Smooth muscle cell (in vitro differentiated cells): ENCODE results near the gene ZNF761. TPM values are rescaled to one million over a fixed set of nuclear protein-coding genes. Genes with fewer than 3 reads are reported as not detected.
A peak's percentile ranks its signal among the peaks of the same experiment; 100 is the strongest.
"Not testable (repeated sequence)": the region's sequence is repeated elsewhere in the genome, so short reads cannot be mapped to it uniquely, and the experiment has no call there.

Source experiments
- DNase-seq: peaks from one replicate; lab custom pipeline; 2025; ENCODE audit not compliant: unreplicated experiment; lab: John Stamatoyannopoulos, UW
- H2AFZ ChIP-seq: fragments of 200-600 bp; sonication (generic); 2 replicates; pipeline ENCODE4 v1.6.0; 2016; ENCODE audit warnings: antibody characterized with exemption, low read depth, mild to moderate bottlenecking
- H3F3A ChIP-seq: fragments of 200-600 bp; sonication (generic); 2 replicates; pipeline ENCODE4 v1.6.0; 2017; ENCODE audit warnings: antibody characterized with exemption, low read depth
- H3K27ac ChIP-seq: fragments of 200-600 bp; sonication (generic); 2 replicates; pipeline ENCODE4 v1.5.1; 2016; ENCODE audit warnings: low read depth, mild to moderate bottlenecking
- H3K27me3 ChIP-seq: fragments of 200-600 bp; sonication (generic); 2 replicates; pipeline ENCODE4 v1.6.1; 2016; ENCODE audit warnings: low read depth, mild to moderate bottlenecking
- H3K36me3 ChIP-seq: fragments of 200-600 bp; sonication (generic); 2 replicates; pipeline ENCODE4 v1.5.1; 2016; ENCODE audit warnings: low read depth
- H3K4me1 ChIP-seq: fragments of 200-600 bp; sonication (generic); 2 replicates; pipeline ENCODE4 v1.5.1; 2016; ENCODE audit warnings: low read depth
- H3K4me2 ChIP-seq: fragments of 200-600 bp; sonication (generic); 2 replicates; pipeline ENCODE4 v1.6.0; 2016; ENCODE audit warnings: mild to moderate bottlenecking
- H3K4me3 ChIP-seq: fragments of 200-600 bp; sonication (generic); 2 replicates; pipeline ENCODE4 v1.5.1; 2016; ENCODE audit warnings: mild to moderate bottlenecking
- H3K79me2 ChIP-seq: fragments of 200-600 bp; sonication (generic); 2 replicates; pipeline ENCODE4 v1.6.0; 2016; ENCODE audit warnings: low read depth, mild to moderate bottlenecking
- H3K9ac ChIP-seq: fragments of 200-600 bp; sonication (generic); 2 replicates; pipeline ENCODE4 v1.6.0; 2016; ENCODE audit warnings: low read depth
- H3K9me3 ChIP-seq: fragments of 200-600 bp; sonication (generic); replicated peaks from 2 replicates; pipeline ENCODE4 v1.5.1; 2016; ENCODE audit warnings: low read depth
- H4K20me1 ChIP-seq: fragments of 200-600 bp; sonication (generic); 2 replicates; pipeline ENCODE4 v1.6.0; 2016; ENCODE audit warnings: low read depth
- CTCF ChIP-seq: fragments of 200-600 bp; sonication (generic); IDR thresholded peaks from 2 replicates; pipeline ENCODE4 v1.5.1; 2017; ENCODE audit warnings: borderline replicate concordance, mild to moderate bottlenecking, antibody characterized with exemption; ENCODE audit not compliant: insufficient read depth, poor library complexity, severe bottlenecking
- WGBS: methylation state at CpG from one replicate; pipeline ENCODE4 v1.1.7; 2016; ENCODE audit warnings: low lambda C conversion rate; 5-methylcytosine and 5-hydroxymethylcytosine counted together
- polyA plus RNA-seq: library from polyadenylated mRNA; unstranded; fragments of >200 nt; fragmentation: Nextera tagmentation; extraction: Ambion mirVana; gene quantifications from 2 replicates; pipeline ENCODE4 v1.2.1, GENCODE V29; 2016
- total RNA-seq: library from RNA; depleted of rRNA; stranded (reverse); fragments of >200 nt; gene quantifications from 2 replicates; pipeline ENCODE4 v1.2.3, GENCODE V29; 2014

ZNF761 gene
- total and polyA plus RNA-seq, 2 experiments from 2014 or later = 11.0 to 14.5 TPM

GRCh38 chr19:53467485-53468262, 35.9 kb downstream of the ZNF761 start, which contains the start of gene ZNF813:
ZNF813 (plus strand) TSS chr19:53467733; CDS start chr19:53483823, 16,090 bp downstream.
- Histone ChIP-seq H3K27me3 (no peaks in the 10 kb centered on the region), H2AFZ (peak within 1 kb of the TSS; percentile 99), H3K4me1 (peaks cover 6% of the 10 kb centered on the region), H3K27ac (peak within 1 kb of the TSS; percentile 83), H3K79me2 (peaks cover 14% of the 10 kb centered on the region), H3K36me3 (no peaks in the 10 kb centered on the region), H3K4me2 (peak within 1 kb of the TSS; percentile 93), H3F3A (no peaks in the 10 kb centered on the region), H3K9ac (peak within 1 kb of the TSS; percentile 85), H3K4me3 (peak within 1 kb of the TSS; percentile 95), H3K9me3 (no peaks in the 10 kb centered on the region), H4K20me1 (no peaks in the 10 kb centered on the region)
- peak; percentile 84 for DNase-seq
- 1% methylated on average over 37 of the region's 55 CpGs for WGBS
- TF ChIP-seq CTCF = no peak

GRCh38 chr19:53468628-53469027, 36.8 kb downstream of the ZNF761 start:
- not testable (repeated sequence) for H3K36me3 ChIP-seq, H3K4me1 ChIP-seq, H3K27me3 ChIP-seq, H3K9ac ChIP-seq, H3F3A ChIP-seq, H3K27ac ChIP-seq, H2AFZ ChIP-seq, H4K20me1 ChIP-seq, DNase-seq, H3K9me3 ChIP-seq
- 15% methylated on average over 8 of the region's 8 CpGs for WGBS
- H3K4me3 ChIP-seq = peak overlapping the region; percentile 95
- peak overlapping the region; percentile 93 for H3K4me2 ChIP-seq
- peaks cover 19% of the 10 kb centered on the region for H3K79me2 ChIP-seq

GRCh38 chr19:53471916-53472315, 40.1 kb downstream of the ZNF761 start:
- no peaks in the 10 kb centered on the region for H3K27me3 ChIP-seq
- no peak for TF ChIP-seq CTCF

GRCh38 chr19:53474832-53475231, 43.0 kb downstream of the ZNF761 start:
- H4K20me1 ChIP-seq, DNase-seq, H3K9me3 ChIP-seq, H3K4me2 ChIP-seq, H3K9ac ChIP-seq, H3K4me3 ChIP-seq, H2AFZ ChIP-seq, H3K36me3 ChIP-seq, H3K4me1 ChIP-seq, H3K27me3 ChIP-seq, H3F3A ChIP-seq: not testable (repeated sequence)
- 52% methylated on average over 1 of the region's 1 CpG for WGBS
- Histone ChIP-seq H3K79me2 (peaks cover 19% of the 10 kb centered on the region), H3K27ac (peak overlapping the region; percentile 71)

More at GRCh38 chr19:53471916-53472315, 40.1 kb downstream of the ZNF761 start:
- H2AFZ ChIP-seq = no peak overlapping the region
- no peak overlapping the region for H3K4me3 ChIP-seq
- WGBS = 89% methylated on average over 7 of the region's 7 CpGs
- DNase-seq = no peak
- H3K4me1 ChIP-seq = peaks cover 6% of the 10 kb centered on the region
- H3K9me3 ChIP-seq = no peaks in the 10 kb centered on the region
- H3K4me2 ChIP-seq = no peak overlapping the region
- no peaks in the 10 kb centered on the region for H4K20me1 ChIP-seq
- H3F3A ChIP-seq = peaks cover 3% of the 10 kb centered on the region
- H3K27ac ChIP-seq = no peak overlapping the region
- peaks cover 19% of the 10 kb centered on the region for H3K79me2 ChIP-seq
- H3K9ac ChIP-seq = no peak overlapping the region
- no peaks in the 10 kb centered on the region for H3K36me3 ChIP-seq

- H4K20me1 ChIP-seq, H3K4me1 ChIP-seq, H2AFZ ChIP-seq, H3K9me3 ChIP-seq, H3K4me2 ChIP-seq, DNase-seq, H3K4me3 ChIP-seq, H3K27me3 ChIP-seq, H3K9ac ChIP-seq, H3F3A ChIP-seq: not testable (repeated sequence)
- H3K79me2 ChIP-seq = peaks cover 14% of the 10 kb centered on the region
- H3K27ac ChIP-seq = peak overlapping the region; percentile 71
- WGBS = 51% methylated on average over 6 of the region's 6 CpGs
- H3K36me3 ChIP-seq = peaks cover 13% of the 10 kb centered on the region
Observed at GRCh38 chr19:53475470-53475869, 43.7 kb downstream of the ZNF761 start.

- H3K4me3 ChIP-seq, H3K79me2 ChIP-seq: not testable (repeated sequence)
- 87% methylated on average over 2 of the region's 2 CpGs for WGBS
Observed at GRCh38 chr19:53483751-53484150, 52.0 kb downstream of the ZNF761 start.

More at GRCh38 chr19:53483751-53484150, 52.0 kb downstream of the ZNF761 start:
- Histone ChIP-seq H3K9me3 (peaks cover 18% of the 10 kb centered on the region), H3K36me3 (peaks cover 19% of the 10 kb centered on the region)
- not testable (repeated sequence) for H3K9ac ChIP-seq, H3K4me1 ChIP-seq, H3K4me2 ChIP-seq, H3F3A ChIP-seq, H4K20me1 ChIP-seq, H2AFZ ChIP-seq, H3K27me3 ChIP-seq, H3K27ac ChIP-seq, DNase-seq
